ENCODE measurements around the gene KCNB1.

The KCNB1 gene

GRCh38 chr20:49405696-49406095, 76.8 kb downstream of the KCNB1 start:
- no peak for FAIRE-seq

DNA sequence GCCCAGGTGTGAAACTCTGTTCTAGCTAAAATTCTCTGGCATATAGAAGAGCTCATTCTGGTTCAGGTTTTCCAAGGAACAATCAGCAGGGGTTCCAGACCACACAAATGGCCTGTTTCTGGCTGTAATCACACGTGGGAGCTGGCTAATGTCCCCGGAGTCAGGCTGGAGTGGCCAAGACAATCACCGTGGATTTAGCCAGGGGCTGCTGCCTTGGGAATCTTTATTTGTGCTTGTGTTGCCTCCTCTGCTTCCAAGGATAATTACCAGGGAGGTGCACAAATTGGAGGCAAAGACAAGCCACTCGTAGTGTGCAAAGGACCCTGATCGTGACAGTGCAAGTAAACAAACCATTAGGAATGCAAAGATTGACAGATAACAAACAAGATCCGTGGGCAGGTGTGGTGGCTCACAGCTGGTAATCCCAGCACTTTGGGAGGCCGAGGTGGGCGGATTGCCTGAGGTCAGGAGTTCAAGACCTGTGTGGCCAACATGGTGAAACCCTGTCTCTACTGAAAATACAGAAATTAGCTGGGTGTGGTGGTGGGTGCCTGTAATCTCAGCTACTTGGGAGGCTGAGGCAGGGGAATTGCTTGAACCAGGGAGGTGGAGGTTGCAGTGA, 77.3 kb downstream of the KCNB1 start:
- FAIRE-seq = no peak

DNA sequence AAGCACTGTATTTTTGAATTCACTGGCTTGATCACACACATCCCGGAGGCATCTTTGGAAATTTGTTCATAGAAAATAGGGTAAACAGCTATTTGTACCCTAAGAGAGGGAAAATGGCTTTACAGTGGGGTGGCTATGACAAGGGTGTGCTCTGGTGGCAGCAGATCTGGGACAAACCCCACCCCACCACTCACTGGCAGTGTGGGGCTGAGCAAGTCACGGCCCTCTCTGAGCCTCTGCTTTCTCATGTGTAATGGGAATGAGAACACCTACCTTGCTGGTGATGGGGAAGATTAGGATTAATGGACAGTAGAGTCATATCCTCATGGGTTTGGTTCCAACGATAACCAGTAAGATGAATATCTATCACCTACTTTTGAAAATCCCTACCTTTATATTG, 78.0 kb downstream of the KCNB1 start:
- FAIRE-seq = no peak

GRCh38 chr20:49403911-49404310, 78.6 kb downstream of the KCNB1 start:
- FAIRE-seq = no peak

DNA sequence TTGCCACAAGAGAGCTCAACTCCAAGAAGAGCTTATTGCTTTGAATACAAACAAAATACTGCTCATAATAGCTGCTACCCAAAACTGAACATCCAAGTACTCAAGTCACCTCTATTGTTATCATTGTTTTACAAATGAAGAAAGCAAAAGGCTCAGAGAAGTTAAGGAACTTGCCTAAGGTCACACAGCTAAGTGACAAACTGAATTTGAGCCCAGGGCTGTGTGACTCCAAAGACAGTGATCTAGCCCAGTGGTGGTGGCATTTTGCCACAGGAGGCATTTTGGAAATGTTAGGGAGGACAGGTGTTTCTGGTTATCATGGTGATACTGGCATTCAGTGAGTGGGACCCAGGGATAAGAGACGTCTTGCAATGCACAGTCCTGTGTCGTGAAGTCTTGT, 79.5 kb downstream of the KCNB1 start:
- no peak for FAIRE-seq

DNA sequence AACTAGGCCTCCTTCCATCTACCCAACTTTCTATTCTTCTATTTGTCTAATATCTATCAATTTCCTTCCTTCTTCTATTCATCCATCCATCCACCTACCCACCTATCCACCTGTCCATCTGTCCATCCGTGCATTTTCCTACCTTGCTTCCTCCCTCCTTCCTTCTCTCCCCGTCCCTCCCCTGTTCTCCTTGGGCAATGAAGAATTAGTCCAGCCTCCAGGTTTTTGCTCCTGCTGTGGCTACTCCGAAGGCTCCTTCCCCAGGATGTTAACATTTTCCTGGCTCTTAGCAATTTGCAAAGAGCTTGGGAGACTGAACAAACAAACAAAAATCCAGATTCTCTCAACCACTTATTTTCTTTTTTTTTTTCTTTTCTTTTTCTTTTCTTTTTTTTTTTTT, 81.6 kb downstream of the KCNB1 start:
- no peak for FAIRE-seq

DNA sequence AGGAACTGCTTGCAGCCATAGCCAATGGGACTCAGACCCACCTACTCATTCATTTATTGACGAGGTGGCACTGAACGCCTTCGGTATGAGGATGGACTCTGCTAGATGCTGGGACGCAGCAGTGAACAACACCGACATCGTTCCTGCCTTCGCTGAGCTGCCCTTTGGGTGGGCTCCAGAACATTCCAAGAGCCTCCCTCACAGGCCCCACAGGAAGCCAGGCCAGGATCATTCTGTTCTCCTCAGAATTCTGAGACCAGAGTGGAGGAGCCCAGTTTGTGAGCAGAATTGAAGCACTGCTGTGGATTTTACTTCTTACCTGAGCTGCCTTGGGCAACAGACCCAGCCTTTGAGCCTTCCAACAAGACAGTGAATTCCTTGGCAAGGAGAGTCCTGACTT, 82.1 kb downstream of the KCNB1 start:
- no peak for FAIRE-seq

DNA sequence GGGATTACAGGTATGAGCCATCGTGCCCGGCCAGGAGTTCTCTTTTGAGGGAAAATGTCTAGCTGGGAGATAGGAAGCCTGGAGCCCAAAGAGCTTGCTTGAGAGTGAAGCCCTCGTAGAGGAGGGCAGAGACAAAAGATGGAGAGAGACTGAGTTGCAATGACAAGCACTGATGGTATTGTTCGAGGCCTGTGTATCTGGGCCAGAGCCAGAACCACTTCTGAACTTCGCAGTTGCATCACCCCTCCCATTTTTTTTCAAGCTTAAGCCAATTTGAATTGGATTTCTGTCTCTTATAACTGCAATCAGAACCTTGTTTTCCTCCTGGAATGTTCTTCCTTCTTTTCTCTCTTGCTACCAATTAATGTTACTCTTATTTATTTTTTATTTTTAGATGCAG, 83.1 kb downstream of the KCNB1 start:
- no peak for FAIRE-seq

GRCh38 chr20:49398401-49399144, 83.9 kb downstream of the KCNB1 start:
- FAIRE-seq = no peak

DNA sequence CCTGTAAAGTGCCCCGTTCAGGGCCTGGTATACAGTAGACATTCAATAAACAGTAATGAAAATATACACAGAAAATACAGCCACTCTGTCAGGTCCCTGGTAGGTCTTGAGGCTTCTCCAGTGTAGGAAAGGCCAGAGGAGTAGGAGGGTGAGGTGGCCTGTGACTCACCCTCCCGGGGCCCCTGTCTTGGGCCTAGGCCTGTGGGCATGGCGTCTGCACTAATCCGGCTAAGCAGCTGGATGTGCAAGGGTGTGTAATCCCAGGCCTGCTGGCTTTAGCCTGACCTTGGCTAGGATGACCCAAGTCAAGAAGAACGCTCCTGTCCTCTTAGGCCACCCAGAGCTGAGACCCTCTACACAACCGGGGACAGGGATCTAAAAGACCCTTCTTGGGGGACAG, 84.9 kb downstream of the KCNB1 start:
- FAIRE-seq = no peak

- FAIRE-seq = no peak
These were observed 86.2 kb downstream of the KCNB1 start for GRCh38 chr20:49396230-49396629.

DNA sequence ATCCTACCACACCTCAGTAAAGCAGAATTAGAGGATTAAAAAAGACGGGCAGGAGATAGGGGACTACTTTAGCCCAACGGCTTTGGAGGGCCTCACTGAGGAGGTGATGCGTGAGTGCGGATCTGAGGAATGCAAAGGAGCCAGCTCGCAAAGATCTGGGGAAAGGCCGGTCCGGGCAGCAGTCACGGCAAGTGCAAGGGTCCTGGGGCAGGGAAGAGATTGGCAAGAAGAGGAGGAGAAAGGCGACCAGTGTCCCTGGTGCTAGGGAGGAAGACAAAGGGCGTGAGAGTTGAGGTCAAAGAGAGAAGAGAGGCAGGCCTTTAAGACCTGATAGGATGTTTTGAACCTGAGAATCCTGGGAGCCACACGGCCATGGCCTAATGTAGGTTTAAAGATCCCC, 86.8 kb downstream of the KCNB1 start:
- FAIRE-seq = no peak

DNA sequence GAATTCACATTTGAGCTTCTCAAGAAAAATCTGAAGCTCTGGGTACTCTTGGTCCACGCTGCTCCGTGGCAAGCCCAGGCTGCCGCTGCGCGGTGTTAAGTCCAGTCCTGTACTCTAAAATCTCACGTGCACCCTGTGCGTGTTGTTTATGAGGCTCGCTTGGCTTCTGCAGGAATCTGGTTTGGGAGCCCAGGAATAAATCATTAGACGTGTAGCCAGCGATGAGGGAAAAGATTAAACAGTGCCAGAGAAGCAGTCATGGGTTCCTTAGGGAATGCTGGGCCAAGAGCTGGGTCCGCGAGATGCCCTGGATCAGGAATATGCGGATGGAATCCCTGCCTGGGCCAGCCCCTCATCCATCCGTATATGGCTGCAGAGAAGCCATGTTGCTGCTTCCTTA, 87.3 kb downstream of the KCNB1 start:
- FAIRE-seq = no peak

- FAIRE-seq = no peak
These were observed 87.7 kb downstream of the KCNB1 start for GRCh38 chr20:49394757-49395156.

DNA sequence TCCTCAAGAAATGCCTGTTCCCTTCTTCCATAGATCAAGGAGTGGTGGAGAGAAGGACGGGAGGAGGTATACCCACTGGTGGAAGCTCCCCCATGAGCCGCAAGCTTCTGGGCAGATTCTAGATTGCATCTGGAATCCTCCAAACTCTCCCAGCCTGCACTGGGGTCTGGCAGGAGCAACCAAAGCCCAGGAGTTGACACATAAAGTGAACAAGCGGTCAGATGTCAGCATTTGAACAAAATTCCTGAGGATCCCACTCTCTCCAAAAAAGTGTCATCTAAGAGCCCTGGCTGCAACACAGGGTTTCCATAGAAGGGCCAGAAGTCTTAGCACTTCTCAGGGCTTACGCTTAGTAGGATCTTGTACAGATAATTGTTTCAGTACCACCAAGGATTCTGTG, 88.2 kb downstream of the KCNB1 start:
- no peak for FAIRE-seq

DNA sequence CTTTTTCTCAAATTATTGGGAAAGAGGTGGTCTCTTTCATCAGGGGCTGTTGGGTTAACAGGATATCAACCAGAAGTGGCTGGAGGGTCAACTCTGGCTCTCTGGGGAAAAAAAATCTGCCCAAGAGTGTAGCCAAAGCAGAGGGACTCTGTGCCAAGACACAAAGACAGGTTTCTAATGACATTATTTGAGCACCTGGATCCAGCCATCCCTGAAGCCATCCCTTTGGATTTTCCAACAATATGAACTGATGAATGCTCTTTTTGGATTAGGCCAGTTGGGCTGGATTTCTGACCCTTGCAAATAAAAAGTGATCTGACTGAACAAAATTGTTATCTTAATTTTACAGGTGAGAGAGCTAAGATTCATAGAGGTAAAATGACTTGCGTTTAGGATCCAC, 88.7 kb downstream of the KCNB1 start:
- no peak for FAIRE-seq

DNA sequence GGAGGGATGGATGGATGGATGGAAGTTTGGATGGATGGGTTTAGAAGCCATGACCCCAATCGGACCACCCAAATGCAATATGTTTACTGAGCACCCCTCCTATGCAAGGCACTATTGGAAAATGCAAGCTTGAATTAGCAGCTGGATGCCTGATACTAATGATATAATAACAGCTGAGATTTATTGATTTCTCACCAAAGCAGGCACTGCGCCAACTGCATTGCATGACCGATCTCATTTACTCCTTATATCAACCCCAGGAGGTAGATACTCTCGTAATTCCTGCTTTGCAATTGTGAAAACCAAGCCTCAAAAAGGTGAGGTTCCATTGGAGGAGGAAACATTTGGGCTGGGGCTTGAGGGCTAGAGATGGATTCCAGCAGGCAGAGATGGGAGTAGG, 89.7 kb downstream of the KCNB1 start:
- FAIRE-seq = no peak

DNA sequence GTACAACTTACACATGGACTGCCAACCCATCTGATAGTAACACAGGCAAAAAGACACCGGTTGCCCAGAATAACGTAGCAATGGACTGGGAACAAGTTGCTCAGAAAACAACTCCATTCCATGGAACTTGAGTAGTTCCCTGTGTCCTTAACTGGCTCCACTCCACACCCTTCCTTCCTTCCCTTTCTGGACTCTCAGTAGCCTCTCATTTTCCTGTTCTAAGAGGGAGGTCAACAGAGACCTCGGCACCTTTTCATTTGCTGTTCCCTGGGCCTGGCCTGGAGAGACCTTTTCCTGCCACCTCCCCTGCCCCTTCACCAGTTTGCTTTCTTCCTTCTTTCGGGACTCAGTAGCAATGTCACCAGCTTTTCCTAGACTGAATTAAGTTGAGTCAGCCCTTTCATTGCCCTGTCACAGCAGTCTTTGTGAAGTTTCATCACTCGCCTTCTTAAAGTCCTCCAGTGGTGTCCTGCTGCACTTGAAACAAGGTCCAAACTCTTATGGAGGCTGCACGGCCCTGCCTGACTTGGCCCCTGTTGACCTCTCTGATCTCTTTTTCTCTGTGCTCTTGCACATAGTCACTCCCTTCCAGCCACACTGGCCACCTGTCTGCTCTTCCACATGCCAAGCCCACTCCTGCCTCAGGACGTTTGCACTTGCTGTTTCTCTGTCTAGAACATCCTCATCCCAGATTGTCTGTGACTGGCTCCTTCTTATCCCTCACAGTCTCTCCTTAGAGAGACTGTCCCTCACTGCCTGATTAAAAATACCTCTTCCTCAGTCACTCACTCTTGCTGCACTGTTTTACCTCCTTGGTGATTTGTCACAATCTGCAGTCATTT, 90.8 kb downstream of the KCNB1 start:
- no peak for FAIRE-seq

DNA sequence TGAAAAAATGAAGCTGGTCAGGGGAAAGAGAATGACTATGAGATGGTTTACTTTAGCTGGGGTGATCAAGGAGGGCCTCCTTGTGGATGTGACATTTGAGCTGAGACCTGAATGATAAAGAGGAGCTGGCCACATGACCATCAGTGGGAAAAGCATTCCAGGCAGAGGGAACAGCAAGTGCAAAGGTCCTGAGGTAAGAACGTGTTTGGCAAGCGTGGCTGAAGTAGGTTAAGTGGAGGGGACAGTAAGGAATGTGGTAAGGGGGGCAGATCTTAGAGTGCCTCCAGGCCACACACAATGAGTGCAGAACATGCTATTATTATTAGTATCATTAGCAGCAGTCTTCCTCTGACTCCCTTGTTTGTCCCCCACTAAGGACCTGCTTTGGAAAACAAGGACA, 92.6 kb downstream of the KCNB1 start:
- no peak for FAIRE-seq

DNA sequence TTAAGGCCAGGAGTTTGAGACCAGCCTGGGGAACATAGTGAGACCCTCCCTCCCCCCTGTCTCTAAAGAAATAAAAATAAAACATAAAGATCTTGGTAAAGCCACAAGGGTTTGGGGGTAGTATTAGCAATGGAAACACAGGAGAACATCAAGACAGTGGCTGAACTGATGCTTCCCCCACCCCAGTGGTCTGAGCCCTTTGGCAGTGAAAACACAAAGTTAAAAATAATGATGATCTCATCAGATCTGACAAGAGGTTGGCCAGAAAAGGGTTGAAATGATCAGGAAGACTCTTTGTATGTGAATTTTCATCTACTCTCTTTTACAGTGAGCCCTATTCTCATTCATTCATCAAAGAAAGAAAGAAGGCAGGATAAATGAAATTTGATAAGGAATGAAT, 93.7 kb downstream of the KCNB1 start:
- FAIRE-seq = no peak

DNA sequence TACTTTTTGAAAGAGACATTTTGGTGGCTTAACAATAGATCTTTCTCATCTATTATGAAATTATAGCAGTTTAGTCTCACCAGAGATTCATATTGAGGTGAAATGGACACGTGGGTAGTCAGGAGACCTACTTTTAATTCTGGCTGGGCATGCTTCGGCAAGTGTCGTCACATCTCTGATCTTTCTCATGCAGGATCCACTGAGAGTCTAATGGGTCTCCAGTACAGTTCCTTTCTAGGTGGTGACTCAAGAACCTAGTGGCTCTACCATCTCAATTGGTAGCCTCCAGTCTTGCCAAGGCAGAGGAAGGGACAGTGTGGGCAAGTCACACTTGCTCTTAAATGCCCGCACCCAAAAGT, 94.9 kb downstream of the KCNB1 start:
- FAIRE-seq = no peak

- no peak for FAIRE-seq
These were observed 95.5 kb downstream of the KCNB1 start for GRCh38 chr20:49386848-49387580.

- no peak for FAIRE-seq
These were observed 97.0 kb downstream of the KCNB1 start for GRCh38 chr20:49385465-49385864.
